H1 (cell line): Measurements from ENCODE around the gene IL21. TPM values are rescaled to one million over a fixed set of nuclear protein-coding genes. Genes with fewer than 3 reads are reported as not detected.

Experiments used
- CHD1 ChIP-seq: IDR thresholded peaks from 2 replicates; pipeline ENCODE4 v1.6.1; 2012; ENCODE audit warnings: low read depth, low read length, improper control_type of control experiment
- FOSL1 ChIP-seq: IDR thresholded peaks from 2 replicates; pipeline ENCODE4 v1.6.1; 2011; ENCODE audit warnings: mild to moderate bottlenecking, low read depth, low read length, moderate library complexity; ENCODE audit not compliant: insufficient read depth
- polyA plus RNA-seq, 7 experiments: library from polyadenylated mRNA; depleted of rRNA in 3 of 7; stranded (reverse) in 5 of 7; unstranded in 2 of 7; fragments of >200 nt in 5 of 7; fragments of 200-250 nt in 2 of 7; gene quantifications; 1 replicate in 5 of 7; 2 replicates in 1 of 7; 4 replicates in 1 of 7; pipeline versions ENCODE4 v1.2.1 to v1.2.3, GENCODE V29; 2011 to 2013; ENCODE audit warnings: missing spikeins in 2 of 7, mixed read lengths in 2 of 7
- total RNA-seq: library from RNA; stranded (reverse); fragmentation: NEBNext Ultra II Directional; extraction: Animal tissue kit (Norgen Biotek cat#: 25700); gene quantifications from 2 replicates; pipeline ENCODE4 v1.2.1, GENCODE V29; 2021

Gene IL21
- total and polyA plus RNA-seq, 2 of the 8 experiments (the other 6 are each of a cell fraction or from before 2014, with no cell fraction given), result not detected

GRCh38 chr4:122617597-122618593 is 3.0 kb downstream of the IL21 start (continued):
- no peak for TF ChIP-seq FOSL1
- no peak for TF ChIP-seq CHD1
- TF ChIP-seq, all 59 proteins: peak for 0
